ENCODE data around the gene ILK.

GRCh38 chr11:6570691-6571427, 32.7 kb upstream of the ILK start:
- TF ChIP-seq CTCF (IDR thresholded peaks at IDR 0.05; ENCODE audit: poor library complexity), result no peak
- TF ChIP-seq EZH2phosphoT487 (IDR thresholded peaks at IDR 0.05; ENCODE audit: low read depth, severe bottlenecking, unreplicated experiment), result no peak
